HG02852 (cell line): Measurements from ENCODE around the gene COPB2.
"Not testable (repeated sequence)": the region's sequence is repeated elsewhere in the genome, so short reads cannot be mapped to it uniquely, and the experiment has no call there.

Experiments
- ATAC-seq: cut with Tn5 transposase; IDR thresholded peaks from one replicate; pipeline ENCODE4 v1.9.1; 2021; ENCODE audit warnings: mild to moderate bottlenecking, moderate library complexity; ENCODE audit not compliant: unreplicated experiment

COPB2 gene

GRCh38 chr3:139389552-139390368 lies at the start of gene COPB2:
TSS of gene COPB2 (minus strand) at chr3:139389647. CDS start at chr3:139389550, 97 bp downstream.
- ATAC-seq, result peak; percentile 98

DNA sequence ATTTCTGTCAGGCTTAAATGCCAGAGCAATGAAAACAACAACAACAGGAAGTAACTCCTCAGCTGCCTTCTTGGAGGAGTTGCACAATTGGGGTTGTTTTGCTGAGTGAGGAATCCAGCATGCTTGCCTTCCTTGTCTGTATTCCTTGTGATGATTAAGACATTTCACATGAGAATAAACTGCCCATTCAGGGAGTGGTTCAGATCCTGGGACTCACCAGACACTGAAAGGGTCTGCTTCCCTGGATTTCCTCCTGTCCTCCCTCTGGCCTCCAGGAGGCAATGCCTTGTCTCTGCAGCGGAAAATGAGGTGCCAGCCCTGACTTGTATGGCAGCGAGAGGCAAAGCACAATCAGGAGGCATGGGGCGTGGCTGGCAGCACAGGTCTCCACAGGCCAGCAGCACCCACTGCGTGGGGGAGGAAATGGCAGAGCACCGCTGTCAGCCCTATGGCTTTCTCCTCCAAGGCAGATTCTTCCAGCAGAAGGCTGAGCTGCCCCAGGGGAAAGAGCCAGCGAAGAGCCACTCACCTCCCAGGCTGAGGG lies 45.4 kb upstream of the COPB2 start:
- ATAC-seq, result no peak

- ATAC-seq, result no peak
Observed at GRCh38 chr3:139434228-139434627, 44.8 kb upstream of the COPB2 start.

DNA sequence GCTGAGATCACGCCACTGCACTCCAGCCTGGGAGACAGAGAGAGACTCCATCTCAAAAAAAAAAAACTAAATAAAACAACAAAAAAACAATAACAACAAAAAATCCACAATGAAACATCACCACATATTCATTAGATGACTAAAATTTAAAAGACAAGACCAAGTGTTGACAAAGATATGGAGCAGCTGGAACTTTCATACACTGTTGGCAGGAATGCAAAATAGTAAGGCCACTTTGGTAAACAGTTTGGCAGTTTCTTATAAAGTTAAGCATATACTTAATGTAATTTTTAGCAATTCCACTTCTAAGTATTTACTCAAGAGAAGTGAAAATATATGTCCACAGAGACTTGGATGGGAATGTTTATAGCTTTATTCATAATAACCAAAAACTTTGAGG lies 43.6 kb upstream of the COPB2 start:
- no peak for ATAC-seq

- no peak for ATAC-seq
Observed at GRCh38 chr3:139430493-139430892, 41.0 kb upstream of the COPB2 start.

GRCh38 chr3:139427283-139428060 lies 38.0 kb upstream of the COPB2 start:
- peak; percentile 88 for ATAC-seq

DNA sequence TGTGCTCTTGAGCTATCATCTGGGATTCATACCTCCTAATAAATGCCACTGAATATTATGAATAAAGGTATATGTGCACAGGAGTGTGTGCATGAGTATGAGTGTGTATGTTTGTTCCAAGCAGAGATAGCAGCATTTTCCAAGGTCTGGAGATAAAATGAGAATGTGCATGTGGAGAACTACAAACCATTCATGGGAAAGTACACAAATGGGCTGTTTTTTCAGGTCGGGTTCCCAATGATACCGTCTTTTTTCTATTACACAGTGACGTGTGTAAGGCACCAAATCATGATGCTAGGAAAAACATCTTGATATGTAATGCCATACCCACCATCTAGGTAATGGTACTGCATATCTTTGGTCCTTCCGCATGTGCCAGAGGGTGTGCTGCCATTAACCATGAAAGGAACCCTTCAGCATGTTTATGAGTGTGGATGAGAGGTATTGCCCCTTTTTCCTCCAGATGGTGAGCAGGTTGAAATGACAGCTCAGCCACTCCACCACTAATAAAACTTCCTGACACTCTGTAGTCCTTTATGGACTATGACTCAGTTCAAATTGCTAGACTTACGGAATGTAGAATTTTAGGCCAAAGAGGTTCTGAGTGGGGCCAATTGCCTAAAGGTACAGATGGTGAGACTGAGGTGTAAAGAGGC lies 36.4 kb upstream of the COPB2 start:
- no peak for ATAC-seq

DNA sequence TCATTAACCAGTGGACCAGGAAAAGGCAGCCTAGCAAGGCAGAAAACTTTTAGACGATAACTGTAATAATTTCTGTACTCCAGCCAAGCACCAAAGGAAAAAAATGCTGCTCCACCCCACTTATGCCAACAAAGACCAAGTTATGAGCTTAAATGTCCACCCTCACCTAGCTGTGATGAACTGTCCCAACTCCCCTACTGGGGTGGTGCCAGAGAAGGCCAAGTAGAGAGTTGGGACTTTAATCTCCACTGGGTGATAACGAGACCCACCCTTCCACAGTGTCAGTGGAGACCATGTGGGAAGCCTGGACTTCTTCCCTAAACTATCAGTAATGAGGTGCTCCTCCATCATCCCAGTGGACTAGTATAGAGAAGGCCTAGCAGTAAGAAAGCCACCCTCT lies 33.8 kb upstream of the COPB2 start:
- ATAC-seq, result no peak

- ATAC-seq, result no peak
Observed at GRCh38 chr3:139421460-139421859, 32.0 kb upstream of the COPB2 start.

- ATAC-seq, result no peak
Observed at GRCh38 chr3:139421040-139421439, 31.6 kb upstream of the COPB2 start.

- ATAC-seq, result no peak
Observed at GRCh38 chr3:139418144-139418543, 28.7 kb upstream of the COPB2 start.

- ATAC-seq, result no peak
Observed at GRCh38 chr3:139416275-139416674, 26.8 kb upstream of the COPB2 start.

DNA sequence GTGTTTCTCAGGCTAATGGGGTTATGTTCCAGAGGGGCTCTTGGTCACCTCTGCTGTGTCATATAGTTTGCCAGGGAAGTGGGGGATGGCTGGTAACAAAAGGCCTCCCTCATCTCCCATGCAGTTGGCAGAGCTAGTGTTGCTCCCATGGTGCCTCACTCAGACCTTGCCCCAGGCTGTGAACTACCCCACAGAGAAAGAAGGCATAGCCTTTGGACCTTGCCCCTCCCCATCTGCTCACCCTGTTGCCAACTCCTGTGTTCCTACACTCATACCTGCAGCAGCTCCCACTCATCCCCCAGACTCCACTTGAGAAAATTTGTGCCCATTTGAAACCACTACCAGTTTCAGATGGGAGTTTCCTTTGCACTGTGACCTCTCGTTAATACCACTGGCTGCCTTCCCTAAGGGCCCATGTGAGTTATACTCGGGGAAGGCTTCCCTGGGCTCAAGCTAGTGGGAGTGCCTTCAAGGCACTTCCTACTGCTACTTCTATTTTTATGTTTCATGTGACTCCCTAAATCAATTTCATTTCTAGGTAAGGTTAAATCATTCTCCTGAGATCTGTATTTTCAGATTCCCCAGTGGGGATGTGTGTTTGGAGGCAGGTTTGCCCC lies 25.3 kb upstream of the COPB2 start:
- no peak for ATAC-seq

- ATAC-seq, result not testable (repeated sequence)
Observed at GRCh38 chr3:139412891-139413290, 23.4 kb upstream of the COPB2 start.

- ATAC-seq, result not testable (repeated sequence)
Observed at GRCh38 chr3:139401155-139401554, 11.7 kb upstream of the COPB2 start.

DNA sequence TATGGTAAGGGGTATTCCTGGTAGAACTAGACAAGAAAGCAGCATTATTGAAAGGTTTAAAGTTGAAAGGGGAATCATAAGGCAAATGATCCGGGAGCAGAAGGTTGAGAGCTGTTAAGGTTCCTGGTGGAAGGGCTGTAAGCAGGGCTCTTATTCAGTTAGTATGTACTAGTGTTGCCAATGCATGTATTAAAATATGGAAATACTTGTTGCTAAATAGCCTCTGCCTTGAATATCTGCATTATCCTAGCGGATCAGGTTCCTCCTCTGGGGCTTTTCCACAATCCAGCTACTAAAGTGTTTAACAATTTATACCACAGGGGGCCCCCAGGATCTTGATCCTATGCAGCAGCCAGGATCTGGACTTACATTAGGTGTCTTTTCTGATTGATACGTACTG lies 7.3 kb upstream of the COPB2 start:
- ATAC-seq, result no peak

DNA sequence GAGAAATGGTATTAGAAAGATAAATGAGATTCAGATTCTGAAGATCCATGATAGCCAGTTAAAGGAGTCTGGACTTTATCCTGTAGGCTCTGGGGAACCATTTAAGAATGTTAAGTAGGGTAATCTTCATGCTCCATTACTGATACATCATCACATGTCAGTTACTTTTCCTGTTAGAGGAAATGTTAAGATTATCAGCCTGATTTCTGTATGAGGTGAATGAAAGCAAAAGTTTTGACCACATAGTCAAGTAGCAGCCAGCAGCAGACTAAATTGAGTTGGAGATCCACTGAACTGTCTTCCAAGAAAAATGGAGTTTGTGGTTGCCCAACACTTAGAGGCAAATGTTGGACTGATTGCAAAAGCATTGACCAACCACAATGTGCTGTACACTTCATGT lies 4.7 kb upstream of the COPB2 start:
- no peak for ATAC-seq

GRCh38 chr3:139388821-139389551 lies 461 bp downstream of the COPB2 start:
- ATAC-seq, result peak; percentile 30

DNA sequence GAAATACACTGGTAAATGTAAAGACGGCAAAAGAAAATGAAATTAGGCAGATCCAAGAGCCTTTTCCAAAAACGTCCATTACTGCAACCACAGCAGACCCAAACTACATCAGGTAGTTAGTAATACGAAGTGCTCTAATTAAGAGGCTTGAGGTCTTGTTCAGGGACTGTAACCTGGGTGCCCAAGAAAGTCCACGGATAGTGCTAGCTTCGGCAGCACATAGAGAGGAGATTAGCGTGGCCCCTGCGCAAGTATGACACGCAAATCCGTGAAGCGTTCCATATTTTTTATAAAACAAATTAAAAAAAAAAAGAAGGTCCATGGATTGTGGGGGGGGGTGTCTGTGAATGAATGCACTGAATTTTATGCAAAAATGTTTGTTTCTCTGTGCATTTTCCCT lies 1.4 kb downstream of the COPB2 start:
- ATAC-seq, result no peak

DNA sequence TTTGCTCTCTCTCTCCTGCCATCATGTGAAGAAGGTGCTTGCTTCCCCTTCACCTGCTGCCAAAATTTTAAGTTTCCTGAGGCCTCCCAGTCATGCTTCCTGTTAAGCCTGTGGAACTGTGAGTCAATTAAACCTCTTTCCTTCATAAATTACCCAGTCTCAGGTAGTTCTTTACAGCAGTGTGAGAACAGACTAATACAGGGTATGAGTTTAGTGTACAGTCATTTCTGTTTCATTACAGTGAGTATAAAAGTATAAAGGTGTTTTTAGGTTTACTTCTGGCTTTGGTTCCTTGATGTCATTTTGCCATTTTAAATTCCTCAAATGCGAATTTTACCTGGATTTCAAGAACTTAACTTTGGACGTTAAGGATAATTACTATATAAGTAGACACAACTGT lies 7.2 kb downstream of the COPB2 start:
- ATAC-seq, result not testable (repeated sequence)
